NCI-H2107 (cell line): ENCODE results near the gene GPR148.
A peak's percentile ranks its signal among the peaks of the same experiment; 100 is the strongest.

Source experiments
- DNase-seq: peaks from one replicate; lab custom pipeline; 2025; lab: John Stamatoyannopoulos, UW

The GPR148 gene

DNA sequence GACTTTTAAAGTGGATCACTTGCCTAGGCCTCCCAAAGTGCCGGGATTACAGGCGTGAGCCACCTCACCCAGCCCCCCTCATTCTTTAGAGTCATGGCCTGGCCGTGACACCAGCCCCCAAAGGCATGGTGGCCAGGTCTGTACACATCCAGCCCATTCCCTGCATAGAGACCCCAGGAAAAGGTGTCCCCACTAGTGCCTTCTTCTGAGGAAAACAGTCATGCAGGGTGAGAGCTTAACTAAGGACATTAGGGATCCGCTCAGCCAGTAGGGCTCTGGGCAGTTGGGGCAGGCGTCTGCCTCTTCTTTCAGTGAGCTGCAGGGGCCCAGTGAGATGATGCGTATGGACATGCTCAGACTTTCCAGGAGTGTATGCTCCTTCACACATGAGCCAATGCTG lies 20.8 kb downstream of the GPR148 start:
- DNase-seq, result no peak

DNA sequence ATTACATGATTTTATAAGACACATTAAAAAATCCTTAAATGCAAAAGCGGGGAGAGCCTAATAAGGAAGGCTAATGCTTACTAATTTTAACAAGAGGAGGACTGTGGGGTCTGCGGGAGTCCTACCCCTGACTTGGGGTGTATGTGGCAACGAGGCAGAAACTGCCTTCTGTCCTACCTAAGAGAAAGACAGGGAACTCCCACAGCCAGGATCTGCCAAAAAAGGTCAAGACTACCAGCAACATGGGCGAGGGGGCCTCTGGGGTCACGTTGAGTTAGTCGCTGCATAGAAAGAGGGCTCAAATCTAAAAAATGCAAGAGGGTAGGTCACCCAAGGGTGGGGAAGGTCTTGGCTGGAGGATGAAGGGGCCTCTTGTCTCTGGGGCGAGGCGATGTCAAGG lies 25.9 kb downstream of the GPR148 start:
- no peak for DNase-seq

DNA sequence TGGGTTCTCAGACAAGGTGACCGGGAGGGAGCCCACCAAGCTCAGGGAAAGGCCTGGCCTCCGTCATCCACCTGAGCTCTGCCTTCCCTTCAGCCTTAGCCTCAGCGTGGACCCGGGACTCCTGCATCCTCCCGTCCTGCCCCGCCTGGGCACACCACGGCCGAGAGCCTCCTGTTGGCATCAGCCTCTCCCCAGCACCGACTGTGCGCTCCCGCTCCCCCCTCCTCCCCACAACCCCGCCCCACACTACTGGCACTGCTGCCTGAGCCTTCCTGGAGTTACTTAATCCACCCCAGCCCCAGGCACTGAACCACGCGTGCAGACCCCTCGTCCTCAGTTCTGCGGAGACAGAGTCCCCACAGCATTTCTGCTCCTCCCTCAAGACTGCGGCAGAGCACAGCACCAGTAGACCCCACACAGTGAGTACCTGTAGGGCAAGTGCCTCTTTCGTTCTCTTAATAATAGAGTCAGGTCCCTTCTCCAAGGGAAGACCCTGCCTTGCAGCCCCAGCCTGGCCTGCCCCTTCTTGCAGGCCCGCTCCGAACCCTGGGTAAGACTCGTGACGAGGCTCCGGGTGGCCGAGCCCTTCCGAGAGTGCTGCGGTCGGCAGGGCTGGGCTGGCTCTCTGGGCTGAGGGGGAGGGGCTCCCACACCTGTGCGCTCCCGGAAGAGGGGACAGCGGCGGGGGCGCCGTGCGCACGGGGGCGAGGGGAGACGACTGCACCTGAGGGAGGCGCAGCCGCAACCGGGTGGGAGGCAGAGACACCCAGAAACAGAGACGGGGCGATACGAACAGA lies 26.6 kb downstream of the GPR148 start, which contains the start of gene AMER3:
Gene AMER3 (plus strand): TSS at position 285 of the 797 bp plus-strand sequence. CDS start 6,533 bp downstream, outside the sequence.
- DNase-seq, result peak; percentile 25

DNA sequence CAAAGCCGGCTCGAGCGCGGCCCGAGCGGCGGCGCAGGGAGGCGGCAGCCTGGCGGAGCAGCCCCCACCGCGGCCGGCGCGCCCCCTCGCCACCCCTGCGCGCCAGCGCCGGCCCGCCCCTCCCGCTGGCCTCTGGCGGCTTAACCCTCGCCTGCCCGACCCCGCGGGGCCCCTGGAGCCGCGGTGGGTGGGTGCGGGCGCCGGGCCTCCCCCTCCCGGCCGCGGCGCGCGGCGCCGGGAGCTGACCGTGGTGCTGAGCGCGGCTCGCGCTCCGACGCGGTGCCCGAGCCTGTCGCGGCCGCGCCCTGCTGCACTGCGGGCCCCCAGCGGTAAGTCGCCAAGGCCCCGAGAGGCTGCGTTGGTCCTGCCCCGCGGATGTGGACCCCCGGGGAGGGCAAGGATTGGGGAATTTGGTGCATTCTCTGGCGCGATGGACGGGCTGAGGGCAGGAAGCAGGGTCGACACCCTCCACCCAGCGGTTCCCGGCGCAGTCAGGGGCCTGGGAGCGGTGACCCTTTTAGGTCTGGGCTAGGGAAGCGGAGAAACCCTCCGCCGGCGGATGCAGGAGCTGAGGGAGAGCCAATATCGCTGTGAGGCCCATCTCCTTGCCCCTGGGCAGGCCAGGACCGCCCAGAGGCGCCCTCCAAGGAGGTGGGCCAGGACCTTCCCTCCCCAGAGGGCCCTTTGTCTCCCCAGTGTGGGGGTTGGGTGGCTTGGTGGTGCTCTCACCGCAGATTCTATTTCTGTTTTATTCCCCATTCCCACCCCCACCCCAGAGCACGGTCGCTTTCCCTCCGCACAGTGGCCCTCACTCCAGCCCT lies 27.4 kb downstream of the GPR148 start:
- DNase-seq, result no peak

DNA sequence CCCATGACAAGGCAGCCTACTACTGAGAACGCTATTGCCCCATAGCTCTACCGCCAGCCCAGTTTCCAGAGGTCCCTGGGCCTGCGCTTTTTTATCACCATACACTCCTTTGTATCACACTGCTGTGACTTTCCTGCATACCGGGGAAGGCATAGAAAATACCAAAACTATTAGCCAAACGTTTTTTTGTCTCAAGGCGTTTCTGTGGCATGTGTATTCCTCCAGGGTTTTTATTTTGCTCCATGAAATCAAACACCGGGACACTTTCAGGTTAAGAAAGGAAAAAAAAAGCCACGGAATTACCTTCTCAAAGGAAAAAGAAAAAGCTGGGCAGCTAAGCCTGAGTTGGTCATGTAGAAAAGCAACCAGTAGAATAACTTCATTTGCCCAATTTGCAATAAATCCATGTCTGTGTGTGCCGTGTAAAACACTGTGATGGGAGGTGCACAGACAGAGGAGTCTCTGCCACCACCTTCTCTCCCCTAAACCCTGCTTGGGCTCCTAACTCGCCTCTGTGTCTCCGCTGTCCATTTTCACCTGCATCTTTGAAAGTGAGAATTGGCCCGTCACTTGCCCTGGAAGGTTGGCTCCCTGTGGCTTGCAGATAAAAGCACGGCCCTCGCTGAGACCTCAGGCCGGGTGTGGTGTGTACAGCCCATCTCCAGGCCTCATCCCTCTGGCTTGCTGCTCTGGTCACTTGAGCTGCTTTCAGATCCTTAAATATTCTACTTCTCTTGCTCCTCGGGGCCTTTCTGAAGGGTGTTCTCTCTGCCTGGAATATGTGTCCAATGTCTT lies 28.2 kb downstream of the GPR148 start:
- DNase-seq, result no peak

DNA sequence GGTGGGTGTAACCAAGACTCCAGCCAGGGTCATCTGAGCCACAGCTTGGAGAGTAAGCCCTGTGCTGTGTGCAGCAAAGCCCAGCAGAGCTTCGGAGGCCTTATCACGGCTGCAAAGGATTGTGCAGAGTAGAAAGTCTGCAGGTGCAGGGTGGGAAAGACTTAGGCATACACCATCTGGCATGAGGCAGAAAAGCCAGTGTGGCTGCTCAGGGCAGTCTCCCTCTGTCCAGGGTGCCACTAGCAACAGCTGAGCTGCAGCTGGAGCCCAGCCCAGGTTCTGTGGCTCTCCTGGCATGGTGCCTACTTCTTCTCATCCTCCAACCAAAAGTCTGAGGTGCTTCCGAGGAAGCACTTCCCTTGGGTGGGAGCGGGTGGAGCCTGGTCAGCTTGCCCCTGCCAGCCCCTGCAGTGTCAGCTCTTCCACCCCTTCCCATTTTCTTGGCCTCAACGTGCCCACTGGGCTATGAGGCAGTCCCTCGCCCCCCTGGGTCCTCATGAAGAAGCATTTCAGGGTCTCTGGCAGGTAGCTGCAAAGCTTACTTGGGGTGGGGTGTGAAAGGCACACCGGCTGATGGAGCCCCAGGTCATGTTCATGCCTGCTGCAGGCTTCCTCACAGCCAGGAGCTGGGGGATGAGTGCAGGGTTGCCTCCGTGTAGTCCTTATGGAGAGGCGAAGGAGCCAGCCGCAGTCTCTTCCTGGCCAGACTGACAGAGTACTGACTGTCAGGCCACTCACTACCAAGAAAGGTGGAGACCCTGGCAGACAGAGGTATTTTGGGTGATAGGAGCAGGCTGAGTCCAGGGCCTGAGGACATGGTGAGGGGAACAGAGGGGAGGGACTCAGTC lies 31.3 kb downstream of the GPR148 start:
- peak; percentile 24 for DNase-seq

DNA sequence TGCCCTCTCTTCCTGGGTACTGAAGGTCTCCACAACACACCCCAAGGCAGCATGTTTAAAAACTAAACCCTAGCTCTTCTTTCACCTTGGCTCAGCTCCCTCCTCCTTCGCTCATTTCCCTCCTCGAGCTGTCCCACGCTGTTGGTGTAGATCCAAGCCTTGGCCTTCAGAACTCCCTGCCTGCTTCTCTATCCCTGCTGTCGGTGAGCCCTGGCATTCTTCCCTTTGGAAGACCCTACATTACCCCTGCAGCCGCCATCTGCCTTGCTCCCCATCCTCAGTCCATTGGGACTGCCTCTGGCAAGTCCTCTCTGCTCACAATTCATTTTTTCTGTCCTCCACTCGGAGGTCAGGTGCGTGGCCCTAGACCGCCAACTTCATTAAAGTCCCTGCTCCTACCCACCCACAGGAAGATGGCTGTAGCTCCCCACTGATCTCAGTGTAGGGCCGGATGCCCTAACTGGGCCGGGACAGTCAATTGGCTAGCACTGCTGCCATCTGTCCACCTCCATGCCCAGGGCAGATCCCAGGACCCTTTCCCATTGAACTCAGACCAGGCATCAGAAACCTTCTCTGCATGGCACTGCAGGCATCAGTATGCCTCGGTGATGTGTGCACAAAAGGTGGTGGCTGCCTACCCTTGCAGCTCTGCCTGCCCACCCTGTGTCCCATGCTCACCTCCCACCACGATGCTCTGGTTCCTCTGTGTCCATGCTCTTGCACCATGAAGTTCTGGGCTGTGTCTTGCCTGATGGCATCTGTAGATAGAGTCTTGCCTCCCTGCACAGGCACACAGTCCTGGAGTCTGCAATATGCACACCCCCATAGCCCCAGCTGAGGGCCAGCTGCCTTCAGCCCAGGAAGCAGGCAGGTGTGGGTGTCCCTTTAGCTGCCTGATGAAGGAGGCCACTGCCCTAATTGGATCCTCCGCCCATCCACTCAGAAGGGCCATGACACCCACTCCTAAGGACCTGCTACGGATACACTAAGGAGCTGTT lies 32.2 kb downstream of the GPR148 start:
- no peak for DNase-seq

DNA sequence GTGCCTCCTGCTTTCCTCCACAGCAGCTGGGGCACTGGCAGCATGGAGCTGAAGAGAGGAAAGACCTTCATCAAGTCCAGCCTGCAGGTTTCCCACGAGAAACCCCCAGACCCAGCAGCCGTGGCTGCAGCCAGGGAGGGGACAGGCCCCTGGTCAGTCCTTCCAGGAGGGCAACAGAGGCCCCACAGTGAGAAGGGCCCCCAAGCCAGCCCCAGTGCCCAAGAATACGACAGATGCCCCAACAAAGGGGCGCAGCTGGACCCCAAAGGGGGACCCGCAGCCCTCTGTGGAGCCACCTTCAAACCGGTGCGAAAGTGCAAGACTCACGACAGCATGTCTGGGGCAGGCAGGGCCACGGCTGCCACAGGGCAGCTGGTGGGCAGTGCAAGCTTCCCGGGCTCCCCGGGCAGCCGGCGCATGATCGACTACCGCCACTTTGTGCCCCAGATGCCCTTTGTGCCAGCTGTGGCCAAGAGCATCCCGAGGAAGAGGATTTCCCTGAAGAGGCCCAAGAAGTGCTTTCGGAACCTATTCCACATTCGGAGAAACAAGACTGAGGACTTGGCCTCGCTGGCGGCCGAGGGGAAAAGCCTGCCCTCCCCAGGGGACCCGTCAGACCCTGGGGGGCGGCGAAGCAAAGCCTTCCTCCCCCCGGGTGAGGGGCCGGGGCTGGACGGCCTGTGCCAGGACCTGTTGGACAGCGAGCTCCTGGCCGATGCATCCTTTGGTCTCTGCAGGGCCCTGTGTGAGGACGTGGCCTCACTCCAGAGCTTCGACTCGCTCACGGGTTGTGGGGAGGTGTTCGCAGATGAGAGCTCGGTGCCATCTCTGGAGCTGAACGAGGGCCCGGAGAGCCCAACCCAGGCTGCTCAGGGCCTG lies 33.4 kb downstream of the GPR148 start:
- DNase-seq, result no peak

DNA sequence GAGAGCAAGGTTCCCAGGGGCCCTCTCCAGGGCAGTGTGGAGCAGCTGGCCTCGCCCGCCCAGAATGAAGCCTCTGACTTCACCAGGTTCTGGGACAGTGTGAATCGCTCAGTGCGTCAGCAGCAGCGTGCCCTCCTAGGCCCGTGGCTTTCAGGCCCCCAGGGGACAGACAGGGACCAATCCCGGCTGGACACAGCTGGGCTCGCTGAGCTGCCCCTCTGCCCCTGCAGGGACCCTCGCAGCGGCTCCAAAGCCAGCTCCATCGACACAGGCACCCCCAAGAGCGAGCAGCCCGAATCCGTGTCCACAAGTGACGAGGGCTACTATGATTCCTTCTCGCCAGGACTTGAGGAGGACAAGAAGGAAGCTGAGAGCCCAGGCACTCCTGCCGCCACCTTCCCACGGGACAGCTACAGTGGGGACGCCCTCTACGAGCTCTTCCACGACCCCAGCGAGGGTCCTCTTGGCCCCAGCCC lies 34.1 kb downstream of the GPR148 start:
- no peak for DNase-seq

DNA sequence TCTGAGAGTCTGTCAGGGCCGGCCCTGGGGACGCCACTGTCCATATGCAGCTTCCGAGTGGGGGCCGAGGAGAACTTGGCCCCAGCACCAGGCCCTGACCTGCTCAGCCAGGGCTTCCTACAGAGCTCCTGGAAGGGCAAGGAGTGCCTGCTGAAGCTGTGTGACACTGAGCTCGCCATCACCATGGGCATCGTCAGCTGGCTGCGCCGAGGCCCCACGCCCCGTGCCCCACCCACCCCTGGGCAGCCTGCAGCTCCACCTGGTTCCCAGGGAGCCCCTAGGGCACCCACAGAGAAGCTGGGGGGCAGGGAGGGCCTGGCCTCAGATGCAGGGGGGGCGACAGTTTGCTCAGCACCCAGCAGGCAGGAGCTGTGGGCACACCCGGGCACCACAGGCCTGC lies 34.5 kb downstream of the GPR148 start:
- DNase-seq, result no peak

DNA sequence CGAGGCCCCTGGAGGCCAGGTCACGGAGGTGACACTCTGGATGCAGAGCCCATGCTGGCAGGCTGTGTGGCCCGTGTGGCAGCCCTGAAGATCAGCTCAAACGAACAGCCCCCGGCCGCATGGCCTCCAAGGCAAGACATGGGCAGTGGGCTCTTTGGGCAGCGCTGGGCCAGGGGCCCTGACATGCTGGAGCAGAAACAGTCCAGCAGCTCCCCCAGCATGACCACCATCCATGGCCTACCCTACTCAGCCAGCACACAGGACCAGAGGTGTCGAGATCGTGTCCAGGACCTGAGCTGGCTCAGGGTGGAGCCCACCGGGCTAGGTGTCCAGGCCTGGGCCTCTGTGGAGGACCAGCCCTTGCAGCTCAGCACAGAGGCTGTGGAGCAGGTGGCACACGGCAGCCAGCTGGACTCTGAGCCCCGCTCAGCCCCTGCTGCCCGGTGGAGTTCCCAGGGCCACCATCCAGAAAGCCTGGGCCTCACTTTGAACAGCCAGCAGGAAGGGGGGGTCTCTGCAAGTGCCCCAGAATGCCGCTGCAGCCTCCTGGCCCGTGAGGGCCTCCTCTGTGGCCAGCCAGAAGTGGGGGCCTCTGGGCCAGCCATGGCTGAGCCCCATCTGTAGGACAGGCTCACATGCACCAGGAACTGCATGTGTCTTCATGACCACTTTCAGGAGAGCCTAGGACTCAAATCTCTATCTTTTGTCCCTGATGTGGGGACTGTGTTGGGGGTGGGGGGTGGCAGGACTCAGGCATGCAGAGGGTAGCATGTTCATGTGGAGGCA lies 35.4 kb downstream of the GPR148 start:
- no peak for DNase-seq

DNA sequence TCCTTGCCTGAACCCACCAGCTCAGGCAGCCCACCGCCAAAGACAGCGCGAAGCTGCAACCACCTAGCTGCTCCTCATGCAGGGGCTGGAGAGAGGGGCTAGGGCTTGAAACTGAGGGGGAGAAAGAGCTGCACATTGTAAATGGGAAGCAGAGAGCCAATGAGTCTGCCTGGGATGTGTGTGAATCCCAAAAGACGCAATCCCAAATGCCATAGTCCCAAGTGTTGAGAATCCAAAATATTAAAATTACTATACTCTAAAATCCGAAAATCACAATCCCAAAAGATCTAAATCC lies 35.9 kb downstream of the GPR148 start:
- DNase-seq, result no peak

DNA sequence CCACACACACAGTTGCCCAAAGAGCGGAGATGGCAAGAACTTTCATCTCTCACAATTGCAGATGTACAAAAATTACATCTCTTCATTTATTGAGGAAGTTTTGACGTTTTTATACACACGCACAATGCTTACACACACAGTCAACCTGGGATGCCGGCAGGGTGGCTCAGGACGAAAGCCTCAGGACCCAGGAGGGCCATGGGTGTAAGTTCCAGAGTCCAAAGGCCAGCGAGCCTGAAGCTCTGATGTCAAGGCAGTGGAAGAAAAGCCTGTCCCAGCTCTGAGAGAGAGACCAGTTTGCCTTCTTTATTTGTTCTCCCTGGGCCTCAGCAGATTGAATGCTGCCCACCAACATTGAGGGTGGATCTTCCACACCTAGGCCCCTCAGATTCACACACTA lies 36.6 kb downstream of the GPR148 start:
- DNase-seq, result no peak

DNA sequence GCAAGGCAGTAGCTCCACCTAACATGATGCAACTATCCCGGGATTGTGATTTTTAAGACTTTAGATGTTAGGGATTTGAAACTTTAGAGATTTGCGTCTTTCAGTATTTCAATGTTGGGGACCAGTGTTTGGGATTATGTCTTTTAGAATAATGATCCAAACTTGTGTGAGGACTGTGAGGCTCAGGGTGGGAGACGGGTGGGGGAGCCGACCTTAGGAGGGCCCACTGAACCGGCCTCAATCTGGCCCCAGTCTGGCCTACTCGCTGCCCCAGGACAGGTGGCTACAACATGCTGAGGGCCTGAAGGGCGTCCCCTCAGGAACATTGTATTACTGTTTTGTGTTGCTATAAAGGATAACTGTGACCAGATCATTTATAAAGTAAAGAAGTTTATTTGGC lies 37.2 kb downstream of the GPR148 start:
- no peak for DNase-seq

DNA sequence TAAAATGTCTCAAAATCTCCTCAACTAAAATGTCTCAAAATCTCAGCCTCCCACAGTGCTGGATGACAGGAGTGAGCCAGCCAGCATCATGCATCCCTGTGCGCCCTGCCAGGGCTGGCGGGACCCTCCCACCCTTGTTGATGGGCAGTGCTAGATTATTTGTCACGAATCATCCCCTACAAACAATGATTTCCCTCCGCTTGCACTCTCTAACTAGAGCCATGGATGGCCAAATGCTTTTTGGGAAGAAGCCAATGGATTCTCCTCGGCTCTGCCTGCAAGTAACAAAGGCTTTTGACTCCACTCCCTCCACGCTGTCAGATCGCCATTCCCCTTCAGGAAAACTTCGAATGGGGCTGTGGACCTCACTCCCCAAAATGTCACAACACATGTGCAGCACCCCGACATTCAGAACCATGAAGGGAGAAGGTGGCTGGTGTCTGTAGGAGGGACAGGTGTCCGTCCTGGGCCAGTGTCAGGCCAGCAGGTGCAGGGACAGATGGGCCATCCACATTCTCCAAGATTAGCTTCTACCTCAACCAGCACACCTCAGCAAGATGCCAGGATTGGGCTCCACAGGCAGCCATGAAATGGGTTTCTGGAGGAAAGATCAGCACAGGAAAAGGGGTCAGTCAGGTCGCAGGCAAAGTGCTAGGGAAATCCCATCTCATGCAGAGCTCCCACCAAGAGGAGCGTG lies 38.0 kb downstream of the GPR148 start:
- no peak for DNase-seq

DNA sequence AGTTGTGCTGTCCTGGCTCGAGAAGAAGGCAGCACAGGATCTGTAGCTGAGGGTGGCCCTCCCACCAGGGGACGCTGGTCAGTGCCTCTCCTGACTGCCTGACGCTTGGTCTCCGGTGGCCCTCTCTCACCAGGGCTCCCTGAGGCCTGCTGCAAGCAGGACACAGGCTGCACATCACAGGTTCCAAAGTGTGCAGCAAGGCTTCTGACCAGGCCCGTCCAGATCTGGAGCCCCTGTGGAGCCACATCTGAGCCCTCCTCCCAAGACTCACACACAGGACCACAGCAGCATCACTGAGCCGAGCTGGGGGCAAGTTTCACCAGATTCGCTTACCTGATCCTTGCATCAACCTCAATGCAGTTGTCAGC lies 38.5 kb downstream of the GPR148 start:
- DNase-seq, result no peak

DNA sequence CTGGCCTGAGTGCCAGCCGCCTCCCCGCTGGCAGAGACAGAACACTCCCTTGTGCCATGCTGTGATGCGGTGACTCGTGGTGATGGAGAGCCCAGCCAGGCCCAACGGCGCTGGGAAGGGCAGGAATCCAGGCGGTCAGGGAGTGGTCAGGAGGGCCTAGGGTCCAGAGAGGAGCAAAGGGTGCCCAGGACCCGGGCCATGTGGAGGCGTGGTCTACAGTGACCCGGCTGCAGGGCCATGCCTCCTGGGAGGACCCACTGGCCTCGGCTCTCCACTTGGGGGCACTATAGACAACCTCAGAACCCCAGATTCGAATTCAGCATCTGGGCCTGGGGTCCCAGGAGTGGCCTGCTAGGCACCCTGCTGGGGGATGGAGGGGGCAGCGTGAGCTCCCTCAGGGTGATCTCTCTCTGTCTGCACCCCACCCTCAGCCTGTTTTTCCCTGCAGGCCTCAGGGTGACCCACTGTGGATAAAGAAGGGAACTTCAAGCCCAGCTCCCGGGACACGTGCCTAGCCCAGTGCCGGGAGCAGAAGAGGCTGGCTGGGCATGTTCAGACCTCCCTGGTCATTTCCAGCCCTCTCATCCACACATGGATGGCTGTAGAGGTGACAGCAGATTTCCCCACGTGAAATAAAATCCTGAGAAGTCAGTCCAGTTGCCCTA lies 39.5 kb downstream of the GPR148 start:
- DNase-seq, result no peak
